GM18909 (cell line): Measurements from ENCODE around the gene CRYBB3.
"Not testable (repeated sequence)": the region's sequence is repeated elsewhere in the genome, so short reads cannot be mapped to it uniquely, and the experiment has no call there.

Experiments
- ATAC-seq: cut with Tn5 transposase; IDR thresholded peaks from one replicate; pipeline ENCODE4 v1.9.1; 2021; ENCODE audit warnings: mild to moderate bottlenecking; ENCODE audit not compliant: unreplicated experiment, poor library complexity

The CRYBB3 gene

GRCh38 chr22:25174156-25174887 lies 25.3 kb upstream of the CRYBB3 start:
- no peak for ATAC-seq

DNA sequence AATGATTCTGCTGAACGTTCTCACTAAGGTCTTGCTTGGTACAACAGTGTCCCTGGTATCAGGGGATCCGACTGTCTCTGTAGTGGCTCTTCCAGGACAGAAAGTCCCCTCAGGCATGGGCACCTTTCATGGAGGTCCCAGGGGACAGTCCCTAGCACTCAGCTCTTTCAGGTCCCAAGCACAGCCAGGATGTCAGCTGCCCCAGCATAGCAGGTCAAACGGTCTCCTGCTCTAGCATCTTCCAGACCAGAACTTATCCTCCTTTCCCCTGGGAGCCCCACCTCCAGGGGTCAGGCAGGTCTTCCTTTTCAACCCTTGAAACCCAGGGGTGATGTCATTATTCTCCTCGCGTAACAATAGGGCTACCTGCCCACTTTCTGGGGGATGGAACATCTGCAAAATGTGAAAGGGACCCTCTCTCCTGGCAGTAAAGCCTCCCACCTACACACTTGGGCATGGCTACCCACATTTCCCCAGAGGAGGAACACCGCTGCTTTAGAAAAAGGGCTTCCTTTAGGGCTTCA lies 24.7 kb upstream of the CRYBB3 start:
- ATAC-seq, result no peak

GRCh38 chr22:25176175-25176574 lies 23.5 kb upstream of the CRYBB3 start:
- ATAC-seq, result no peak

- no peak for ATAC-seq
Measured at GRCh38 chr22:25176799-25177198, 22.9 kb upstream of the CRYBB3 start.

DNA sequence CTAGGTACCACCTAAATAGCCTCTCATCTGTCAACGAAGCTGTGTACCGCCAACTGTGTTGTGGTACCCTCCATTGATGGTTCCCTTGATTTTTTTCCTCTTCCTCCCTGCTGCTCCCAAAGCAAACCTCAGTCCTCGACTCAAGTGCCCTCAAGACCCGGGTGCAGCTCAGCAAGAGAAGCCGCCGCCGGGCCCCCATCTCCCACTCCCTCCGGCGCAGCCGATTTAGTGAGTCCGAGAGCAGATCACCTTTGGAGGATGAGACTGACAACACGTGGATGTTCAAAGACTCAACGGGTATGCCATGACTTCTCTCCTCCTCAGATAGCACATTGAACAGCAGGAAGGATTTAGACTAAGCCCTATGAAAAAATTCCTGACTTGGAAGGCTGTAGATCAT lies 22.4 kb upstream of the CRYBB3 start:
- ATAC-seq, result no peak

- no peak for ATAC-seq
Measured at GRCh38 chr22:25177895-25178294, 21.8 kb upstream of the CRYBB3 start.

DNA sequence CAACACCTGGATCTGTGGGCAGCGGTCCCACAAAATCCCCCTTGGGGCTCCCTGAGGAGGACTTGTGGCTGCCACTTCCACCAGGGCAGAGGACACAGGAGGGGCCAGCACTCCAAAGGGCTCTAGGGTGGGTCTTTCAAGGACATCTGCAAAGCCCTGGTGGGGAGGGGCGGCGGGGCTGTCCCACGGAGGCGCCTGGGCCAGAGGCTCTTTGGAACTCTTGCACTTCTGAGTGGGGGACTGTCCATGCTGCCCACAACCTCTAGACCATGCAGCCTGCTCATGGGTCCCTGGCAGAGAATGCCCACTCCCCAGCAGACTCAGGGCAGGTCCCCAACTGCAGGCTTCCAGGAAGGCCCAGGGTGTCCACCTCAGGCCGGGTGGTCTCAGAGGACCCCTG lies 21.3 kb upstream of the CRYBB3 start:
- ATAC-seq, result not testable (repeated sequence)

DNA sequence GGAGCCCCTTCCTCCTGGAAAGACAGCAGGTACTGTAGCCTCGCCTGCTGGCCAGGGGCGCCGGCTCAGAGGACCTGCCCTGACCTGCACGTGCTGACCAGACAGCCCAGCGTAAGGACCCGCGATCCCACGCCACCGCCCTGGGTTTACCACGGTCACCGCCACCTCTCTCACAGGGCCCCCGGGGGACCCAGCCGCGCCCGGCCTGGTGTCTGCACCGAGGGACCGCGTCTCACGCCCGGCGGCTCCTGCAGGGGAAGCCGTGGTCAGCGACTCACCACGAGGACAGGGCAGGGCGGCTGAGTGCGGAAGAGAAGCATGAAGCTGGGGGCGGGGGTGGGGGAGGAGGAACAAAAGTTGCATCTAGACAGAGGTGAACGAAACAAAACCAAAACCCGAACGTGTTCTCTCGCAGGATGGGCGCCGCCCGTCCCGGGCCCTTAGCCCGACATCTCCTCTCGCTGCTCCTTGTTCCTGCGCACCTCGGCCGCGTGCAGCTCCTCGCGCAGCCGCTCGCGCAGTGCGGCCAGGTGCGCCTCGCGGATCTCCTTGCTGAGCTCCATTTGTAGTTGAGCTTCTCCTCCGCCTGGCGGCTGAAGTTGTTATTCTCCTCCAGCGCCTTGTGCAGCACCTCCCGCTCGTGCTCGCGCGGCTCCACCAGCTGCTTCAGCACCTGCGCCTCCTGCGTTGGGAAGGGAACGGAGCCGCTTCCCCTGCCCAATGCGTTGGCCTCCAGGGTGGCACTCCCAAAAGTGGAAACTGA lies 20.6 kb upstream of the CRYBB3 start:
- ATAC-seq, result not testable (repeated sequence)

GRCh38 chr22:25182131-25183110 lies 17.2 kb upstream of the CRYBB3 start:
- ATAC-seq, result no peak

DNA sequence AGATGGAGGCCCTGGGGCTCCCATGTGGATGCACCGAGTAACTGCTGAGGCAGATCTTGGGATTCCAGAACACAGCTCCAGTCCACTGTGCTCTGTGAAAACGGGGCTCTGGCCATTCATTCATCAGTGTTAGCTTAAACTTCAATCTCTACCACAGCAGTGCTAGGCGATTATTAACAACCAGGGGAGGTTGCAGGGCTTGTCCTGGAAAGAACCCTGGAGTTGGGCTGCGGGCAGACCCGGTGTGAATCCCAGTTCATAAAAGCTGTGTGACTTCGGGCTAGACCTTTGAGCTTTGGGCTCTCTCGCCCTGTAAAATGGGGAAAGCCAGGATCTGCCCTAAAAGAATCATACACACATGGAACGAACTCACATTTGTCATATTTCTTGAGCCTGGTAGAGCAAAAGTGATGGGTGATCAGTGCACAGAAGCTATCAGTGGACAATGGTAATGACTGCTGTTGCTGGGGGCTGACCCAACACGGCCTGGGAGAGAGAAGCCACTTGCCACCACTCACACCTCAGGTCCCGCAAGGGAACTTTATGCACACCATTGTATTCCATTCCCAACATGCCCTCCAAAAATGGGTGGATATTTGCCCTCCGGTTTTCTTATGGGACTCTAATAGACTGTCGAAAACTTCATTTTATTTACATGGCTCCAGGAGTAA lies 15.6 kb upstream of the CRYBB3 start:
- ATAC-seq, result no peak

DNA sequence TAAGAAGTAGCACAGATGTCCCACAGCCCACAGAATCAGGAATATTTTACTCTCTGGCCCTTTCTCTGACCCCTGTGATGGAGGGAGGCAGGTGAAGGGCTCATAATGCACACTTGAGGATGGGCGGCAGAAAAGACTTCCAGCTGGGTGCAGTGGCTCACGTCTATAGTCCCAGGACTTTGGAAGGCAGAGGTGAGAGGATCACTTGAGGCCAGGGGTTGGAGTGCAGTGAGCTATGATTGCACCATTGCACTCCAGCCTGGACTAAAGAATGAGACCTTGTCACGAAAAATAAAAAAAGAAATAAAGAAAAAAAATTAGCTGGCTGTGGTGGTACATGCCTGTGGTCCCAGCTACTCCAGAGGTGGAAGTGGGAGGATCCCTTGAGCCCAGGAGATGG lies 13.5 kb upstream of the CRYBB3 start:
- ATAC-seq, result no peak

- no peak for ATAC-seq
Measured at GRCh38 chr22:25187469-25187868, 12.2 kb upstream of the CRYBB3 start.

DNA sequence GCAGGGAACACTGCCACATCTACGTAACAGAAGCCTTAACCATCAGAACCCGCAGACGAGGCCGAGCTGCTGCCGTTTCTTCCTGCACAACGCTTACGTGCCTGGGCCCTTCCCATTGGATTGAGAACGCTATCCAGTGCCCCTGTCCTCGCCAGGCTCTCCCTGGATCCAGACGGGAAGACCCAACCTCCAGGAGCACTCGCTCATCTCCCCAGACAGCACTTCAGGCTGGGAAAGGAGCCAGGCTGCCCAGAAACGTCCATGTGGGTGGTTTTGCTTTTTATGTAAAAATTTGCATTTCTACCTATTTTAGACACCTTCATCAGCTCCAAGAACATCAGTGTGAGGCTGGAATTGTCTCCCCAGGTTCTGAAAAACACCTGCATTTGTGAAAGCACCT lies 7.3 kb upstream of the CRYBB3 start:
- ATAC-seq, result no peak

DNA sequence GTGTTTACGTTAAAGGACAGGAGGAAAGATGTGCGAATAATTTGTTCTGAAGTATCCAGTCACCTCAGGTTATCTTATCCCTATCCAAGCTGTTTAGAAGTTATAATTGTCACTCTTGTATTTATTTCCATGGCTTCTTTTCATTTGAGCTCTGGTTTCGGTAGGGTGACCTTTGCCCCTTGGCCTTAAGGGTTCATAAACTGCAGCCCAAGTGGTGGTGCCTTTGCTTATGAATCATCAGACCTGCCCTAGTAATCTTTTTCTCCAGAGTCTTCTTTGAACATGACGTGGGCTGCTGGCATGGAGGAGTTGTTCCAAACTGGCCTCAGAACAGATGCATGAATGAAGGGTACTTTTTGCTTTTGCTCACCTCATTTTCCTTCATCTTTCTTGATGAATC lies 6.5 kb upstream of the CRYBB3 start:
- ATAC-seq, result no peak

DNA sequence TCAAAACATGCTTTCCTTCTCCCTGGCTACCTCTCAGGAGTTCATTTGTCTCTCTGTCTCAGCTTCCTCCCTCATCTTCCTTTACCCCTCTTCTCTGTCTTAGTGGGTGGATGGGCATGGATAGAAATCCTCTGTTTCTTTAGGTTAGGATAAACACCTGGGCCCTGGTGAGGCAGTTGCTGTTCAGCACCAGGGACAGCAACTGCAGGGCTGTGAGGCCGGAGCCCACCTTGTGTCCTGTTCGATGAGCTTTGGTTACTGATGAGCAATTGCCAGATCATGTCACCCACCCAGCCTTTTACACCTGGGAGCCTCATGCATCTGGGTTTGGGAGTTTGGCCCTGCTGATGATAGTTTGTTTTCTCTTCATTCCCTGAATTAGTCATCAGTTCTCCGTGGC lies 6.1 kb upstream of the CRYBB3 start:
- no peak for ATAC-seq

GRCh38 chr22:25196326-25196725 lies 3.3 kb upstream of the CRYBB3 start:
- no peak for ATAC-seq

- no peak for ATAC-seq
Measured at GRCh38 chr22:25197340-25197739, 2.3 kb upstream of the CRYBB3 start.

DNA sequence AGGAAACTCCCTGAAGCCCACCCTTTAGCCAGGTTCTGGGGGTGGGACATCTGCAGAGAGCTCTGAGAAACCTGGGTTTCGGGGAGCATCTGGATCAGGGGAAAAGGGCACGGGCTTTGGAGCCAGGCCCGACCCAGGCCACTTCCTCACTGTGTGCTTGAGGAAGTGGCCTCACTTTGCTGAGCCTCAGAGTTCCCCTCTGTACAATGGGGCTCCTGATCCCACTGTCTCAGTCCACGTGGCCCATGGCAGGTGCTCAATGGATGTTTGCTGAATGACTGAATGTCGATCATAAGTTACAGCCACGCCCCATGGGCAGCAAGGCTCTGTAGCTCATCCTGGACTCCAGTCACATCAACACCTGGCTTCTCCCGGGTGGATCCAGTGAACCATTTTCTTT lies 1.3 kb downstream of the CRYBB3 start:
- ATAC-seq, result no peak

DNA sequence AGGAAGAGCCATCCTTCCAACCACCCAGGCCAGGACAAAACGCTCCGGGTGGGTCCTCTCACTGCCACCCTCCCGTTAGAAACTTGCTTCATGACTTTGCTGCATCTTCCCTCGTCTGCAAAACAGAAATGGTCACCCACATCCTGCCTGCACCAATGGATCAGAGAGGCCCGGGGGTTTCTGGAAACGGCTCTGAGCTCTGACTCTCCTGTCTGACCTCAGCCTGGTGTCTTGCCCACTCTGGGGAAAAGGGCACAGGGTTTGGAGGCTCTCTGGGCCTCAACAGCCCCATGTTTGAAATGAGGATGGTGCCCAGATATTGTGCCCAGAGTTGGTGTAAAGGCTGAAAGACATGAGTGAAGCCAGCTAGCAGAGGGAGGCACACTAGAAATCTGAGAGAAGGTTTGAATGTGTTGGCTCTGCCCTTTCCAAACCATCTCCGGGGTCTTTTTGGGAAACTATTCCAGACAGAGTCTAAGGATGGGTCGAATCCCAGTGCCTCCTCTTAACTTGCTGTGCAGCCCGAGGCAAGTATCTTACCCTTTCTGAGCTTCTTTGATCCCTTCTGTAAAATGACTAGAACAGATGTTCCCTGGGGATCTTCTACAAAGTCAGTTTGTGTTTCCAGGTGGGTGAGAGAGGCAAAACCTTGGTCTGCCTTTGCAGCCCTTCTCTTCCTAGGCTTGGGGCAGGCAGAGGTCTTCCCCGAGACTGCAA lies 2.1 kb downstream of the CRYBB3 start:
- ATAC-seq, result no peak
